Measurements from ENCODE around the gene RAI1.

Gene RAI1

DNA sequence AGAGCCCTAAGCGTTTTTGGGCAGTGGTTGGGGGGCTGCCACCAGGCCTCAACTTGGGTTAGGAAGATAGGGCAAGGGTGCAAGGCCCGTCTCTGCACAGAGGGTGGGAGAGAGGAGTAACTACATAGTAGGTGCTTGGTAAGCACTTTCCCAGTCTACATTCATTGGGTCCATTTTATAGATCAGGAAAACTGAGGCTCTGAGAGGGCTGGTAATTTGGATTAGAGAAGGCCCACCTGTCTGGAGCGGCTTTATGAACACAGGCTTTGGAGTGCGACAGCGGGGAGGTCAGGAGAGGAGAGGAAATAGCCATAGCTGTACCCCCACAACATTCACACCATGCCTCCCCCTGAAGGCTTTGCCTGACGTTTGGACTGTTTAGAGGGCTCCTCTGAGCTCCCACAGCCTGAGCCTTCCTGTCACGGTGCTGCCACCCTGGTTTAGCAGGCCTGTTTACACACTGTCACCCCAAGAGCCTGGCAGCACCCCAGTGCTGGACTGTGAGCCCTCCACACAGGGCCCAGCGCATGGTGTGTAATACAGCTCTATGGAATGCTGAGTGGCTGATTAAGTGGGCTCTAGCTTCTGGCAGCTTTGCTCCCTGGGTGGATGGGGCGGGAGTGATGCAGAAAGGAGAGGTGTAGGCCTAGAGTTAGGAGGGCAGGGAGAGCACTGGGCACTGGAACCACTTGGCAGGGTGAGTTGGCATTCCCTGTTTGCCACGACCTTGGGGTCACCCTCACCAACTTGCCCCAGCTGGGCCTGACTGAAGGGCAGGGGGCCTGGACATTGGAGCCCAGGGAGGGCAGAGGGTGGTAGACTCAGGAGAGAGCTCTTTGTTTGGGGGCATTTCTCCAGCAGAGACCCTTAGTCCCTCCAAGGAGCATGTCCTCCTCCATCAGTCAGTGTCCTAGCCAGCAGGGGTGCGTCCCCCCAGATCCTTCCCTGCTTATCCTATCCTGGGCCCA lies 73.7 kb downstream of the RAI1 start:
- H3K27ac ChIP-seq: no peak overlapping the region
- no peak for TF ChIP-seq ZFX (IDR thresholded peaks at IDR 0.05)
- TF ChIP-seq, protein P1, sequence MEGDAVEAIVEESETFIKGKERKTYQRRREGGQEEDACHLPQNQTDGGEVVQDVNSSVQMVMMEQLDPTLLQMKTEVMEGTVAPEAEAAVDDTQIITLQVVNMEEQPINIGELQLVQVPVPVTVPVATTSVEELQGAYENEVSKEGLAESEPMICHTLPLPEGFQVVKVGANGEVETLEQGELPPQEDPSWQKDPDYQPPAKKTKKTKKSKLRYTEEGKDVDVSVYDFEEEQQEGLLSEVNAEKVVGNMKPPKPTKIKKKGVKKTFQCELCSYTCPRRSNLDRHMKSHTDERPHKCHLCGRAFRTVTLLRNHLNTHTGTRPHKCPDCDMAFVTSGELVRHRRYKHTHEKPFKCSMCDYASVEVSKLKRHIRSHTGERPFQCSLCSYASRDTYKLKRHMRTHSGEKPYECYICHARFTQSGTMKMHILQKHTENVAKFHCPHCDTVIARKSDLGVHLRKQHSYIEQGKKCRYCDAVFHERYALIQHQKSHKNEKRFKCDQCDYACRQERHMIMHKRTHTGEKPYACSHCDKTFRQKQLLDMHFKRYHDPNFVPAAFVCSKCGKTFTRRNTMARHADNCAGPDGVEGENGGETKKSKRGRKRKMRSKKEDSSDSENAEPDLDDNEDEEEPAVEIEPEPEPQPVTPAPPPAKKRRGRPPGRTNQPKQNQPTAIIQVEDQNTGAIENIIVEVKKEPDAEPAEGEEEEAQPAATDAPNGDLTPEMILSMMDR (conservative IDR thresholded peaks at IDR 0.05): no peak

DNA sequence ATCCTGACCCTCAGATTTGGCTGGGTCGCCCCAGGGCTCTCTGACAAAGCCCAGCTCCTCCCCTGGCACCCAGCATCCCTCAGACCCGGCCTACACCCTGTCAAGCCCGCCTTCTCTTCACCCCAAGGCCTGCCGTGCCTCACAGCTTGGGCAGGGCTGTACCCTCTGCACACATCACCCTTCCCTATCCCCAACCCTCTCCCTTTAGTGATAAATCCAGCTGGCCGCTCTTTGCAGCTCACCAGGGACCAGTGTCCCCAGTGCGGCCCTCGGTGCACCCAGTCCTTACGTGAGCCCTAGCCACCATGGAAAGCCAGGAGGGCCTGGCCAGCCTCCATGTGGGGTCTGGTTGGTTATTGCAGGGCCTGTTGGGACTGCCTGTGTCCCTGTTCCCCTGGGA lies 74.5 kb downstream of the RAI1 start:
- no peak overlapping the region for H3K27ac ChIP-seq
- TF ChIP-seq ZFX (IDR thresholded peaks at IDR 0.05): no peak
- TF ChIP-seq, protein P1 (conservative IDR thresholded peaks at IDR 0.05): no peak

DNA sequence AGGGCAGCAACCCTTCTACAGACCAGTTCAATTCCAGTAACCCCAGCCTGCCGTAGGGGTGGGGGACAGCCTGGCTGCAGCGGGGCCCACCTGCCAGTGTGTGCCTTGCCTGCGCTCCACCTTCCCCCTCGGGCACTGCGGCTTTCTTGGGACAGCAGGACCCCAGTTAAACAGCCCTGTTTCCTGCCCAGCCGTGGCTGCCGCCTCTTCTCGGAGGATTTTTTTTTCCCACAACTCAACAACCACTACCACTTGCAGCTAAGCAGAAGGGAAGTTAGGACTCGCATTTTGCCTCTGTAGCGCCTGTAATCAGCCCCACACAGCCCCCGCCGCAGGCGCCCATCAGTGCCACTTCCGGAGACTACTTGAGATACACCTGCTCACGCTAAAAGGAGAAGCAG lies 76.1 kb downstream of the RAI1 start:
- H3K27ac ChIP-seq: no peak overlapping the region
- TF ChIP-seq ZFX (IDR thresholded peaks at IDR 0.05): no peak
- TF ChIP-seq, protein P1 (conservative IDR thresholded peaks at IDR 0.05): no peak

DNA sequence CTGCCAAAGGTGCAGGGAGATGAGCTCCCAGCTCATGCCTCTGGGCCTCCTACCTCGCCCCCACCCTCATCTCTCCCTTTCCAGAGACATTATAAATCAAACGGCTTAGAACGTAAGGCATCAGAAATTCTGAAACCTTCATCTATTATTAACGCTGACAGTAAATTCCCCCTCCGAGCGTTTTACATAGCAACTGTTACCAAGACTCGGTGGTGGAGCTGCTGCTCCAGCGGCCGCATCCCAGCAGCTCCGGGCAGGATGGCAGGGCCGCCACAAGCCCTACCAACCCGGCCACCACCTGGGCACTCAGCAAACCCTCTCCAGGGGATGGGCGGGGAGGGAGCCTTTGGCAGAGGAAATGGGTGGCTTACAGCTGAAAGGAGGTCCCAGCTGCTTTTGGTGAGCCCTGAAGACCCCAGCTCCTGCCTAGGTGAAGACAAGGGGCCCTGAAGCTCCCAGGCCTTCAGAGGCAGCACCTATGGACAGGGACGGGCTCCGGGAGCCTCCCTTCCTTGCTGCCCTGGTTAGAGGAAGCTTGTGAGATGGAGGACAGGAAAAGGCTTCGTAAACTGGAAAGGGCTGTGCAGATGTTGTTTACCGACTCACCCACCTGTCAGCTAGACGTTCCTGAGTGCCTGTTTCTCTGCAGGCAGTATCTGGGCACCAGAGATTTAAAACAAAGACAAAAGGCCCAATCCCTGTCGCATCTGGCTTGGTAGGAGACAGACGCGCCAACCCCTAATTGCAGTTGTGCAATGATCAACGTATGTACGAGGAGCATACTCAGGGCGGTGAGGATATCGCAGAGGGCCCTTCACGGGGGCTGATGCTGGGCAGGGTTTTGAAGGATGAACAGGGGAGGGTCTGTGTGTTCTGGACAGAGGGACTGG lies 76.9 kb downstream of the RAI1 start:
- no peak for TF ChIP-seq ZFX (IDR thresholded peaks at IDR 0.05)
- TF ChIP-seq, protein P1 (conservative IDR thresholded peaks at IDR 0.05): no peak
- H3K27ac ChIP-seq: no peak overlapping the region

DNA sequence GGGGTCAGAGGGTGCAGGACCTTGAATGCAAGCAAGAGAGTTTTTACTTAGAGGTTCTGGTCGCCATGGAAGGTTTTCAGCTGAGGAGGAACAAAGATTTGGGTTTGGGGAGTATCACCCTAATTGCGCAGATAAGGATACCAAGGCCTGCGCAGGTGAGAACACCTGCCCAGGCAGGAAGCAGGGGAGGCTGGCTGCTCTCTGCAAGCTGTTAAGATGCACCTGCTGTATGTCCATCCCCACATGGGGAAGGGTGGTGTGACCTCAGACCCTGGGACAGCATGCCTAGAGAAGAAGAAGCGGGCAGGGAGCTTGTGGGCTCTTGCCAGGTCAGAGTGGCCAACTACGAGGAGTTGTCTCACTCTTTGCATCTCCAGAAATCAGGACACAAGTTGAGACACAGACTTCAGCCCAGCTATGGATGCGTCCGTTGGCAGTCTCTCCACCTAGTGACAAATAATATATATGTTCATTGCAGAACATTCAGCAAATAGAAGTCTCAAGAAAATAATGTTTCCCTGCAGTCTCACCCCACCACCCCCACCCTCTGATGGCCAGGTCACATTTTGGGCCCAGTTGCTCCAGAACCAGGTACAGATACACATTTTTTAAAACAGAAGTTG lies 77.8 kb downstream of the RAI1 start:
- H3K27ac ChIP-seq: no peak overlapping the region
- TF ChIP-seq, protein P1 (conservative IDR thresholded peaks at IDR 0.05): no peak
- no peak for TF ChIP-seq ZFX (IDR thresholded peaks at IDR 0.05)

DNA sequence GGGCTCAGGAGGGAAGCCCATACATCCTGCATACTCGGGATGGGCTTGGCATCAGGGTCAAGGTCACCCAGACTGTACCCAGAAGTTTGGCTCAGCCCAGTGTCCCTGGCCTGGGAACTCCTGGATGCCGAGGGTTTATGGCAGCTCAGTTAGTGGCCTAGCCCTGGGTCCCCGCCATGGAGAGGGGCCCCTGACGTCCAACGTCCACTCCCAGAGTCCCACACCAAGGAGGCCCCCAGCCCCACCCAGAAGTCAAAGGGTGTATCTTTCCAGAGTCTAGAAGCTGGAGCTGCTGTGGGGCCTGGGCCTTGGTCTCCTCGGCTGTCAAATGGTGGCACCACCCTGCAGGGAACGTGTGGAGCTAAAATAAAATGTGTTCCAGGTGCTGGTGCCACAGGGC lies 79.1 kb downstream of the RAI1 start:
- TF ChIP-seq ZFX (IDR thresholded peaks at IDR 0.05): no peak
- TF ChIP-seq, protein P1 (conservative IDR thresholded peaks at IDR 0.05): no peak
- no peak overlapping the region for H3K27ac ChIP-seq

Measured in C4-2B (cell line).